Stimulated activated CD4-positive, alpha-beta T cell treated with anti-CD3 and anti-CD28 coated beads, TNF-alpha, amount 100 ng/mL, for 1 hour (primary cell): ENCODE data around the gene PRKCH.

ENCODE experiments used
- DNase-seq, 3 donors: peaks; one replicate each; pipeline ENCODE4 v3.0.0-alpha.2; 2020; ENCODE audit warnings: low read depth in 3 of 3, low spot score in 1 of 3

PRKCH gene

GRCh38 chr14:61505815-61506809 lies 184.7 kb downstream of the PRKCH start:
- DNase-seq: no peak

GRCh38 chr14:61508526-61508925 lies 187.1 kb downstream of the PRKCH start:
- DNase-seq: no peak

- DNase-seq: peak in 1 of 3 donors; percentile 13
These were observed 189.6 kb downstream of the PRKCH start for GRCh38 chr14:61510736-61511557.

GRCh38 chr14:61511558-61511948 lies 190.2 kb downstream of the PRKCH start:
- DNase-seq: peak in 2 of 3 donors; percentile 17 to 31

GRCh38 chr14:61512026-61512834 lies 190.9 kb downstream of the PRKCH start:
- DNase-seq: no peak

GRCh38 chr14:61513986-61514830 lies 192.8 kb downstream of the PRKCH start:
- no peak for DNase-seq

GRCh38 chr14:61514927-61515326 lies 193.5 kb downstream of the PRKCH start:
- DNase-seq: no peak

- DNase-seq: no peak
These were observed 194.2 kb downstream of the PRKCH start for GRCh38 chr14:61515436-61516117.

- no peak for DNase-seq
These were observed 194.9 kb downstream of the PRKCH start for GRCh38 chr14:61516118-61516743.

GRCh38 chr14:61516964-61517653 lies 195.7 kb downstream of the PRKCH start:
- no peak for DNase-seq

- DNase-seq: no peak
These were observed 196.6 kb downstream of the PRKCH start for GRCh38 chr14:61517911-61518384.

- no peak for DNase-seq
These were observed 197.0 kb downstream of the PRKCH start for GRCh38 chr14:61518403-61518802.

GRCh38 chr14:61519106-61519505 lies 197.7 kb downstream of the PRKCH start:
- no peak for DNase-seq

GRCh38 chr14:61519735-61520134 lies 198.4 kb downstream of the PRKCH start:
- DNase-seq: no peak

- no peak for DNase-seq
These were observed 199.2 kb downstream of the PRKCH start for GRCh38 chr14:61520576-61520975.

- no peak for DNase-seq
These were observed 200.4 kb downstream of the PRKCH start for GRCh38 chr14:61521773-61522172.

- no peak for DNase-seq
These were observed 202.4 kb downstream of the PRKCH start for GRCh38 chr14:61523751-61524150.

GRCh38 chr14:61524211-61524806 lies 202.9 kb downstream of the PRKCH start:
- DNase-seq: no peak
